Globus pallidus (tissue), 1 donor: Measurements from ENCODE around the gene SNAP29.
"Not testable (repeated sequence)": the region's sequence is repeated elsewhere in the genome, so short reads cannot be mapped to it uniquely, and the experiment has no call there.

Source experiments
- DNase-seq: peaks from one replicate; pipeline ENCODE4 v3.0.0-alpha.2; 2015; ENCODE audit warnings: low spot score

Gene SNAP29

DNA sequence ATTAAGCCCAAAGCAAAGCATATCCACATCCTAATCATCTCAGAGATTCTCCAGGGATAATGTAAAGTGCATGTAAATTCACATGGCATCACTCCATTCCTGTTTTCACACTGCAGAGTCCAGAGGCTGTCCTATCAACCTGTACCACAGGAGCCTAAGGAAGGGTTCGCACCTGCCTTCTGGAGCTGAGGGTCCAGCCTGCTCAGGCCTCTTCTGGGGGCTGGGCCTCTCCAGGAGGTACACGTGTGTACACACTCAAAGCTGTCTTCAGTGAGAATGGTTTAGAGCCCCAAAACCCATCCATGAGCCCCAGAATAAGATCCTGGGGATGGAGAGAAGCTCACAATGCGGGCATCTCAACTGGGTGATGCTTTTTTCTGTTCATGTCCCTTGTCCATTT is 24.1 kb upstream of the SNAP29 start:
- DNase-seq: no peak

- DNase-seq: no peak
Measured at GRCh38 chr22:20836987-20837823, 21.6 kb upstream of the SNAP29 start.

GRCh38 chr22:20839354-20839753 is 19.5 kb upstream of the SNAP29 start:
- DNase-seq: not testable (repeated sequence)

GRCh38 chr22:20839837-20840645 is 18.8 kb upstream of the SNAP29 start:
- DNase-seq: no peak

- DNase-seq: no peak
Measured at GRCh38 chr22:20840646-20841371, 18.0 kb upstream of the SNAP29 start.

DNA sequence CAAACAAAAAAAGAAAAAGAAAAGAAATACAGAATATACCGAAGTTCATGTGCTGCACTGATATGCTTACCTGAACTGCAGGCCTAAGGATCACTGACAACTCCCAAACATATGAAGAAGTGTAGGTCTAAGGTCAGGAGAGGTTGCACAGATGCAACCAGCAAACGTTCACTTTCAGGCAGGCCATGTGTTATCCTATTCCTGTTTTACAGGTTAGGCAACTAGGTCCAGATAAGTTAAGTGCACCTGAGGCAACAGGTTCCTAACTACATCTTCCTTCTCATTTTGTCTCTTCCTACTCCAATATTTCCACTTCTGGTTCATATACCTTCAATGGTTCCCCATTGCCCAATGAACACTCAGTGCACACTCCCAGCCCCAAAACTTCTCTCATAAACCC is 15.3 kb upstream of the SNAP29 start:
- DNase-seq: no peak

DNA sequence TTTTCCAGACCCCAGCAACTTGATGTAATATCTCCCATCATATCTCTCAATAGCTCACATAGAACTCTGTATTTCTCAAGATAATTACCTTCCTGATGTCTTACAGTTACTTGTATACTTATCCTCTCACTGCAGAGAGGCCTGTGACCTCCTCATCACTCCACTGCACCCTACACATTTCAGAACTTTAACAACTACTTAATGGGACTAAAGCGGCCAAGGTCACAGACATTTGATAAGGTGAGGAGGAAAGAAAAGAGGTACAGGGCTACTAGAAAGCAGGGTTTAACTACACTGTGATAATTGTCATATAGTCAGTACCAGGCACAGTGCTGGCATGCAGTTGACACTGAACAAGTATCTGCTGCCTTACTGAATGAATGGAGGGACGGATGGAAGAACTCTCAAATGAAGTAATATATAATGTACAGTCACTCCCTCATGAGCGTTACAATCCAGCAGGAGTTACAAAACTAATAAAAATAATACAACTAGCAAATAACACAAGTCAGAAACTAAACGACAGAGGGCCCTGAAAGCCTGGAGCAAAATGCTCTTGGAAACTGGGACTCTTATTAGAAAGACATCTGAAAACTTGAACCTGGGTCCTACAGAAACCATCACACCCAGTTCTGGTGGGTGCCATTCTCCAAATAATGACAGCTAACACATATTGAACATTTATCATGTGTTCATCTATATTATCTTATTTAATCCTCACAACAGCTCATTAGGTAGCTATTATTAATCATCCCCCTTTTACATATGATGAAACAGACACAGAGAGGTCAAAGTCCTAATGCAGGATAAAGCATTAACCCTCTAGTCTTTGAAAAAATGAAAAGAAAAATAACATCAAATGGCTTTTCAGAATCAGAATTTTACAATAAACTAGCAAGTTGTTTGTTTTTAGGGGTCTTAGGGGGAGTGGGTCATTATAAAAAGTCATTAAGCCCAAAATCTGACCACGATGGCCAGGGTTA is 14.5 kb upstream of the SNAP29 start:
- DNase-seq: no peak

DNA sequence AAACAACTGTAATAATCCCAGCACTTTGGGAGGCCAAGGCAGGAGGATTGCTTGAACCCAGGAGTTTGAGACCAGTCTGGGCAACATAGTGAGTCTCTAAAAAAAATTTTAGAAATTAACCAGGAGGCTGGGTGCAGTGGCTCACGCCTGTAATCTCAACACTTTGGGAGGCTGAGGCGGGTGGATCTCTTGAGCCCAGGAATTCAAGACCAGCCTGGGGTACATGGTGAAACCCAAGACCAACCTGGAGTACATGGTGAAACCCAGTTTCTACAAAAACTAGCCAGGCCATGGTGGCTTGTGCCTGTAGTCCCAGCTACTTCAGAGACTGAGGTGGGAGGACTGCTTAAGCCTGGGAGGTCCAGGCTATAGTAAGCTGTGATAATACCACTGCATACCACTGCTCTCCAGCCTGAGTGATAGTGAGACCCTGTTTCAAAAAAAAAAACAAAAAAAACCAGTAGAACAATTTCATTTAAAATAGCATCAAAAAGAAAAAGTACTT is 11.4 kb upstream of the SNAP29 start:
- DNase-seq: no peak

GRCh38 chr22:20852076-20852475 is 6.7 kb upstream of the SNAP29 start:
- DNase-seq: no peak

GRCh38 chr22:20852503-20852902 is 6.3 kb upstream of the SNAP29 start:
- DNase-seq: no peak

DNA sequence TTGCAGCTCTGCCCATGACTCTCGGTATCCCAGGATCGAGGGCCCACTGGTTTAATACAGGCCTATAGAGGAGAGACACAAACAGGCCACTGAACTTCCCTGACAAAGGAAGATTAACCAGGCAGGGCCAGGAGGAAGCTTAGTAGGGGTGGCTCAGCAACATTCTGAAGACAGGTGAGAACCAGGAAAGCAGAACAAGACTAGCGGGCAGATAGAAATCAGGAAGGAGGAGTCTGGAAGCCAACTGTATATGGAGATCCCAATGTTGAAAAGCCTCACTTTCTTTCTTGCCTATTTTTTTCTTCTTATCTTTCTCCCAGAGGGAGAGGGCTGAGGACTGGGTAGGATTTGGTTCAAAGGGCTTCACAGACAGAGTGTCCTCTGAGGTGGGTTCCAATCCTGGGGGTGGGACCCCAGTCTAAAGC is 5.6 kb upstream of the SNAP29 start:
- no peak for DNase-seq

- DNase-seq: no peak
Measured at GRCh38 chr22:20857247-20857643, 1.6 kb upstream of the SNAP29 start.

DNA sequence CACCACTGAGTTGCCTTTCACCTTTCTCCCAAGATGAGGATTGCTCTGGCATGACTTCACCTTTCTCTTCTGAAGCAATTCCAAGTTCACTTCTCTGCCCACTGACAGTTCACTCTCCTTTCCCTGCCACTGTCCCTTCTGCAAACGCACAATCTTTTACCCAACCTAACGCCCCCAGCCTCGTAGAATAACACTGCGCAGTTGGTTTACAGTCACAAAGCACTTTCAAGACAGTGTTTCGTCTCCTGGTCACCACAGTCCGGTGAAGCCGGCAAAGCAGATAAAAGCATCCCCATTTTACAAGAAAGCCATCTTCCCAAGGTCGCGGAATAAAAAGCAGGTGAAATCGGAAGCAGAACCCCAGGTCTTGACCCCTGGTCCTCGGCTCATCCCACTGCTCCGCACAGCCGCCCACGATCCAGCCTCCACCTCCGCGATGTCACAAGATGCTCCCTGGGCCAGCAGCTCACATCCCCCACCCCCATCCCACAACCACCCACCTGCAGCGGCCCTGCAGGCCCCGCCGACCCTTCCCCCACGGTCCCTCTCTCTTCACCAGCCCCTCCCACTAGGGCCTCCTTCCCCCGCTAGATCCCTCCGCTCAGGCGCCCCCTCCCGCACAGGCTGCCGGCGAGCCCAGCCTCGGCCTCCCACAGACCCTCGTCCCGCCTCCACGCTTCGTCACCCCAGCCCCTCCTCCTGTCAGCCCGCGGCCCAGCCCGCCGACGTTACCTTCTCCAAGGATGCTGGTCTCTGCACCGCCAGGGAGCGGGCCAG is 781 bp upstream of the SNAP29 start:
- peak; percentile 74 for DNase-seq

GRCh38 chr22:20859615-20860014 is 808 bp downstream of the SNAP29 start:
- no peak for DNase-seq

GRCh38 chr22:20862540-20862939 is 3.7 kb downstream of the SNAP29 start:
- no peak for DNase-seq

DNA sequence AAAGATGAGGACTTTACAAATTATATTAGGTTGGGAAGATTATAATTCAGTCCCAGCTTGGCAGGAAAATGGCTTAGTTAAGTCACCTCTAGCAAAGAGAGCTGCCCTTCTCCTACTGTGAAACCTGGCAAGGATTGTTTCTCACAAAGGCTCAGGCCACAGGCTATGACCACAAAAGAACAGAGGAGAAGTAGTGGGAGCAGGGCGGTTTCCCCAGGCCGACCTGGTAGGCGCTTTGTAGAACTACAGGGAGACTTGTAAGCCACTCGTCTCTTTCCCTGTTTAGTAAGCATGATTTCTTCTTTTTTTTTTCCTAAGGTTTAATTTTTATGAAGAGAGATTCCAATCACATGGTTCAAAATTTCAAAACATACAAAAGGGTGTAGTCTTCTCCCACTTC is 4.6 kb downstream of the SNAP29 start:
- no peak for DNase-seq

DNA sequence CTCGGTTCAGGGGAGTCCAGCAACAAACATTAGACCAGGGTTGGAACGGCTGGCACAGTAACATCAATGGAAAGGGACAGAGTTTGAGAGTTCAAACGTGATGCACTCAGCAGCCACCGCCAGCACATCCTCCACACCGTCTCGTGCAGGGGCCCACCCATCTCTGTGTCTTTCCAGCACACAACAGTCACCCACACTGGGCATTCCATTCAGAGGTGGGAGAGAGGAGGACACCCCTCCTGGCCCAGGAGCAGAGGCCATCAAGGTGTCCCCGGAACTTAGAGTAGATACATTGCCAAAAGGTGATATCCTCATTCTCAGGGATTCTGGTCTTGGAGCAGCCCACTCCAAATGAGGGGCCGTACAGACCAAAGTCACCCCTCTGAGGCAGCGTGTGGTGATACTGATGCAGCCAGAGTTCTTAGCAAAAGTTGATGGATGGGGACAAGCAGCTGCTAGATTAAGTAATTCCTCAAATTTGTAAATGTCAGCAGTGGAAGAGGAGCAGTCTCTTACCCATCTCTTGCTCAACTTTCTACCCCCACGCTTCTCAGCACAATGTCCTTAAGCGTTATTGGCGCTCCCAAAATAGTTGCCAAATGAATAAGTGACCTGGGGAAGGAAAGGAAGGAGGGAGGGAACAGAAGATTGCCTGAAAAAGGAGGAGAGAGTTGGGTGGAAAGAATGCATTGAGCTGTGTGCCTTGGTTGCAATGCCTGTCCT is 5.5 kb downstream of the SNAP29 start:
- DNase-seq: no peak

- DNase-seq: no peak
Measured at GRCh38 chr22:20865331-20865730, 6.5 kb downstream of the SNAP29 start.

GRCh38 chr22:20865875-20866445 is 7.2 kb downstream of the SNAP29 start:
- no peak for DNase-seq
